Lower leg skin (tissue), 3 donors: ENCODE results near the gene TMEM126B.
"Not testable (repeated sequence)": the region's sequence is repeated elsewhere in the genome, so short reads cannot be mapped to it uniquely, and the experiment has no call there.

Source experiments
- POLR2A ChIP-seq, 2 donors: fragments of 450-650 bp; IDR thresholded peaks; one replicate each; pipeline ENCODE4 v1.6.1; 2016 to 2017; ENCODE audit warnings: antibody characterized with exemption in 2 of 2, mild to moderate bottlenecking in 1 of 2, moderate library complexity in 1 of 2
- TF ChIP-seq, protein P1 (sequence below), 3 donors: fragments of 450-650 bp; IDR thresholded peaks; one replicate each; pipeline ENCODE4 v1.5.1; 2016; ENCODE audit warnings: antibody characterized with exemption in 3 of 3, mild to moderate bottlenecking in 3 of 3, moderate library complexity in 2 of 3

DNA sequence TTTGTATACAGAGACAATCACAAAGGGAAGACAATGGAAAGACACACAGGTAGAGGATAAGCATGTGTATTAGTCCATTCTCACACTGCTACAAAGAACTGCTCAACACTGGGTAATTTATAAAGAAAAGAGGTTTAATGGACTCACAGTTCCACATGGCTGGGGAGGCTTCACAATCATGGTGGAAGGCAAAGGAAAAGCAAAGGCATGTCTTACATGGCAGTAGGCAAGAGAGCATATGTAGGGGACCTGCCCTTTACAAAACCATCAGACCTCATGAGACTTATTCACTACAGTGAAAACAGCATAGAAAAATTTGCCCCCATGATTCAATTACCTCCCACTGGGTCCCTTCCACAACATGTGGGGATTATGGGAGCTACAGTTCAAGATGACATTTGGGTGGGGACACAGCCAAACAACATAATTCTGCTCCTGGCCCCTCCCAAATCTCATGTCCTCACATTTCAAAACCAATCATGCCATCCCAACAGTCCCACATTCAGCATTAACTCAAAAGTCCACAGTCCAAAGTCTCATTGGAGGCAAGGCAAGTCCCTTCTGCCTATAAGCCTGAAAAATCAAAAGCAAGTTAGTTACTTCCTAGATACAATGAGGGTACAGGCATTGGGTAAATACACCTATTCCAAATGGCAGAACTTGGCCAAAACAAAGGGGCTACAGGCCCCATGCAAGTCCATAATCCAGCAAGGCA lies 42.7 kb downstream of the TMEM126B start:
- TF ChIP-seq, protein P1, sequence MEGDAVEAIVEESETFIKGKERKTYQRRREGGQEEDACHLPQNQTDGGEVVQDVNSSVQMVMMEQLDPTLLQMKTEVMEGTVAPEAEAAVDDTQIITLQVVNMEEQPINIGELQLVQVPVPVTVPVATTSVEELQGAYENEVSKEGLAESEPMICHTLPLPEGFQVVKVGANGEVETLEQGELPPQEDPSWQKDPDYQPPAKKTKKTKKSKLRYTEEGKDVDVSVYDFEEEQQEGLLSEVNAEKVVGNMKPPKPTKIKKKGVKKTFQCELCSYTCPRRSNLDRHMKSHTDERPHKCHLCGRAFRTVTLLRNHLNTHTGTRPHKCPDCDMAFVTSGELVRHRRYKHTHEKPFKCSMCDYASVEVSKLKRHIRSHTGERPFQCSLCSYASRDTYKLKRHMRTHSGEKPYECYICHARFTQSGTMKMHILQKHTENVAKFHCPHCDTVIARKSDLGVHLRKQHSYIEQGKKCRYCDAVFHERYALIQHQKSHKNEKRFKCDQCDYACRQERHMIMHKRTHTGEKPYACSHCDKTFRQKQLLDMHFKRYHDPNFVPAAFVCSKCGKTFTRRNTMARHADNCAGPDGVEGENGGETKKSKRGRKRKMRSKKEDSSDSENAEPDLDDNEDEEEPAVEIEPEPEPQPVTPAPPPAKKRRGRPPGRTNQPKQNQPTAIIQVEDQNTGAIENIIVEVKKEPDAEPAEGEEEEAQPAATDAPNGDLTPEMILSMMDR (IDR thresholded peaks at IDR 0.05): not testable (repeated sequence)
- not testable (repeated sequence) for TF ChIP-seq POLR2A (IDR thresholded peaks at IDR 0.05)
